H9 (cell line): ENCODE results near the gene CCDC38. TPM values are rescaled to one million over a fixed set of nuclear protein-coding genes. Genes with fewer than 3 reads are reported as not detected.

Experiments used
- DNase-seq: peaks from one replicate; pipeline ENCODE4 v3.0.0-alpha.2; 2017
- H2AFZ ChIP-seq: one replicate; pipeline ENCODE4 v1.6.1; 2013; ENCODE audit warnings: mild to moderate bottlenecking, low read length, control low read depth, moderate library complexity
- H2AK5ac ChIP-seq: 2 replicates; pipeline ENCODE4 v1.6.1; 2013; ENCODE audit warnings: low read length, control low read depth, mixed read lengths; ENCODE audit not compliant: insufficient read length
- H2BK120ac ChIP-seq: one replicate; pipeline ENCODE4 v1.6.1; 2013; ENCODE audit warnings: low read depth, mild to moderate bottlenecking, low read length, control low read depth, inconsistent platforms; ENCODE audit not compliant: poor library complexity, severe bottlenecking
- H2BK12ac ChIP-seq: 2 replicates; pipeline ENCODE4 v1.6.1; 2013; ENCODE audit warnings: low read length, control low read depth, mixed read lengths, low read depth; ENCODE audit not compliant: insufficient read length
- H2BK15ac ChIP-seq: 2 replicates; pipeline ENCODE4 v1.6.1; 2013; ENCODE audit warnings: low read depth, low read length, control low read depth
- H2BK20ac ChIP-seq: one replicate; pipeline ENCODE4 v1.6.1; 2013; ENCODE audit warnings: low read depth, mild to moderate bottlenecking, low read length, control low read depth, inconsistent platforms; ENCODE audit not compliant: poor library complexity, severe bottlenecking
- H2BK5ac ChIP-seq: 2 replicates; pipeline ENCODE4 v1.6.1; 2013; ENCODE audit warnings: low read length, control low read depth, mixed read lengths; ENCODE audit not compliant: insufficient read length
- H3K14ac ChIP-seq: 2 replicates; pipeline ENCODE4 v1.6.1; 2013; ENCODE audit warnings: low read length, control low read depth; ENCODE audit not compliant: insufficient read depth
- H3K18ac ChIP-seq: 2 replicates; pipeline ENCODE4 v1.6.1; 2013; ENCODE audit warnings: low read depth, mild to moderate bottlenecking, mixed read lengths, low read length, control low read depth; ENCODE audit not compliant: insufficient read length
- H3K23ac ChIP-seq: 2 replicates; pipeline ENCODE4 v1.6.1; 2013; ENCODE audit warnings: low read length, control low read depth, mixed read lengths, low read depth; ENCODE audit not compliant: insufficient read length
- H3K23me2 ChIP-seq: 2 replicates; pipeline ENCODE4 v1.6.1; 2013; ENCODE audit warnings: low read depth, mild to moderate bottlenecking, mixed read lengths, low read length, control low read depth; ENCODE audit not compliant: insufficient read length, poor library complexity, severe bottlenecking
- H3K27ac ChIP-seq: 2 replicates; pipeline ENCODE4 v1.5.1; 2013; ENCODE audit warnings: low read length, control low read depth, mixed read lengths, low read depth; ENCODE audit not compliant: insufficient read length
- H3K27me3 ChIP-seq: 2 replicates; pipeline ENCODE4 v1.6.1; 2013; ENCODE audit warnings: low read length, control low read depth, inconsistent platforms; ENCODE audit not compliant: insufficient read depth
- H3K4ac ChIP-seq: 2 replicates; pipeline ENCODE4 v1.6.1; 2013; ENCODE audit warnings: low read depth, mild to moderate bottlenecking, control low read depth, inconsistent platforms, low read length, moderate library complexity
- H3K4me1 ChIP-seq: 2 replicates; pipeline ENCODE4 v1.6.1; 2013; ENCODE audit warnings: low read length, control low read depth, inconsistent platforms; ENCODE audit not compliant: insufficient read depth
- H3K4me2 ChIP-seq: 2 replicates; pipeline ENCODE4 v1.6.1; 2013; ENCODE audit warnings: low read length, control low read depth, mixed read lengths; ENCODE audit not compliant: insufficient read length, insufficient read depth
- H3K56ac ChIP-seq: 2 replicates; pipeline ENCODE4 v1.6.1; 2013; ENCODE audit warnings: low read depth, mild to moderate bottlenecking, mixed read lengths, low read length, control low read depth; ENCODE audit not compliant: insufficient read length
- H3K79me1 ChIP-seq: 2 replicates; pipeline ENCODE4 v1.6.1; 2013; ENCODE audit warnings: low read depth, mild to moderate bottlenecking, moderate library complexity, low read length, control low read depth, inconsistent platforms; ENCODE audit not compliant: insufficient read depth, poor library complexity, severe bottlenecking
- H3K79me2 ChIP-seq: 2 replicates; pipeline ENCODE4 v1.6.1; 2013; ENCODE audit warnings: low read length, control low read depth, inconsistent platforms; ENCODE audit not compliant: insufficient read depth
- H3K9ac ChIP-seq: 2 replicates; pipeline ENCODE4 v1.6.1; 2013; ENCODE audit warnings: low read length, control low read depth, mixed read lengths; ENCODE audit not compliant: insufficient read length; ENCODE audit errors: extremely low read depth
- H3K9me3 ChIP-seq: one replicate; pipeline ENCODE4 v1.6.1; 2013; ENCODE audit warnings: low read depth, low read length, inconsistent platforms; ENCODE audit not compliant: control insufficient read depth
- H3T11ph ChIP-seq: one replicate; pipeline ENCODE4 v1.6.1; 2013; ENCODE audit warnings: mild to moderate bottlenecking, low read length, control low read depth, inconsistent platforms
- H4K20me1 ChIP-seq: one replicate; pipeline ENCODE4 v1.6.1; 2013; ENCODE audit not compliant: control insufficient read depth, insufficient read length, insufficient read depth
- H4K5ac ChIP-seq: 2 replicates; pipeline ENCODE4 v1.6.1; 2013; ENCODE audit warnings: low read depth, mild to moderate bottlenecking, mixed read lengths, low read length, control low read depth; ENCODE audit not compliant: insufficient read length
- H4K8ac ChIP-seq: replicated peaks from 2 replicates; pipeline ENCODE4 v1.6.1; 2013; ENCODE audit warnings: low read length, control low read depth, mixed read lengths, low read depth; ENCODE audit not compliant: insufficient read length
- H4K91ac ChIP-seq: 2 replicates; pipeline ENCODE4 v1.6.1; 2013; ENCODE audit warnings: low read depth, mild to moderate bottlenecking, moderate library complexity, mixed read lengths, low read length, control low read depth; ENCODE audit not compliant: insufficient read length
- H3K27ac Mint-ChIP-seq, 3 experiments: 2 replicates in 2 of 3; 3 replicates in 1 of 3; pipeline ENCODE4 v1.8.0; 2020 to 2021; ENCODE audit warnings: mixed read lengths in 3 of 3, mild to moderate bottlenecking in 1 of 3, moderate library complexity in 1 of 3
- H3K27me3 Mint-ChIP-seq: 2 replicates; pipeline ENCODE4 v1.8.0; 2021; ENCODE audit warnings: low read depth, mild to moderate bottlenecking, moderate library complexity, mixed read lengths
- H3K36me3 Mint-ChIP-seq, 3 experiments: 2 replicates in 2 of 3; 3 replicates in 1 of 3; pipeline ENCODE4 v1.8.0; 2020 to 2021; ENCODE audit warnings: low read depth in 3 of 3, mixed read lengths in 3 of 3; ENCODE audit not compliant: insufficient read depth in 1 of 3
- H3K4me1 Mint-ChIP-seq, 2 experiments: 2 replicates each; pipeline ENCODE4 v1.8.0; 2020; ENCODE audit warnings: mixed read lengths in 2 of 2
- H3K4me3 Mint-ChIP-seq, 2 experiments: 2 replicates in 1 of 2; 3 replicates in 1 of 2; pipeline ENCODE4 v1.8.0; 2020 to 2021; ENCODE audit warnings: mild to moderate bottlenecking in 2 of 2, mixed read lengths in 2 of 2, moderate library complexity in 1 of 2
- H3K9me3 Mint-ChIP-seq, 2 experiments: 2 replicates in 1 of 2; 3 replicates in 1 of 2; pipeline ENCODE4 v1.8.0; 2020; ENCODE audit warnings: mild to moderate bottlenecking in 2 of 2, mixed read lengths in 2 of 2, moderate library complexity in 1 of 2
- WGBS: extraction: QIAGEN DNeasy Blood & Tissue Kit; methylation state at CpG from one replicate; pipeline ENCODE4 v1.1.7; 2013; ENCODE audit warnings: missing lambda C conversion rate, low lambda C conversion rate, mixed read lengths; ENCODE audit not compliant: insufficient read length; ENCODE audit errors: extremely low coverage; 5-methylcytosine and 5-hydroxymethylcytosine counted together
- total RNA-seq: library from RNA; stranded (reverse); gene quantifications from 2 replicates; pipeline ENCODE4 v1.2.1, GENCODE V29; 2021
- TF ChIP-seq, protein P1 (sequence below): fragments of 200-600 bp; sonication (generic); conservative IDR thresholded peaks from 3 replicates; pipeline ENCODE4 v1.8.0; 2021; ENCODE audit warnings: antibody characterized with exemption, mild to moderate bottlenecking

Gene CCDC38
- total RNA-seq, 1 experiment from 2014 or later = not detected

DNA sequence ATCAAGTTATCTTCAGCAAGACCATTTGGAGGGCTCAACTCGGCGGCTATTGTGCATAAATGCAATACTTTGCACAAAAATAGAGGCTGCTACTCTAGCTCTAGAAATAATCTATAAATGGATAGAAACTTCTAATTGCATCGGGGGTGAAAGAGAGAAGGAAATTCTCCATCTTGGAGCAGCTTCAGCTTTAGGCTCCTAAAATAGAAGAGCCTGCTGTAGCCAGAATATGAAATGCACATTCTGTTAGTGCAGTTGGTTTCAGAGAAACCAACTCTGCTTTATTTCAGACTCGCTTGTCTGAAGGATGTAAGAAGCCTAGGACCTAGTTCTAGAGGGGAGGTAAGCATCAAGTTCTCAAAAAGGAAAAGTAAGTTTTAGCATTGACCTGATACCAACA is 45.6 kb downstream of the CCDC38 start:
- H3K79me1 ChIP-seq = no peaks in the 10 kb centered on the region
- no peaks in the 10 kb centered on the region for H3K9me3 ChIP-seq
- H3K79me2 ChIP-seq = no peaks in the 10 kb centered on the region
- no peak overlapping the region for H3K4me2 ChIP-seq
- DNase-seq = no peak
- no peak overlapping the region for H3K27ac ChIP-seq
- Mint-ChIP-seq H3K27ac (no peak overlapping the region), H3K4me3 (no peak overlapping the region), H3K27me3 (no peaks in the 10 kb centered on the region), H3K4me1 (no peaks in the 10 kb centered on the region), H3K36me3 (peaks cover 0 to 2% (median 0%) of the 10 kb centered on the region in 3 experiments; a peak in 1 of 7 replicates), H3K9me3 (peaks cover 0 to 2% of the 10 kb centered on the region in 2 experiments; a peak in 2 of 5 replicates)
- no peaks in the 10 kb centered on the region for H3K4me1 ChIP-seq
- H4K20me1 ChIP-seq = no peaks in the 10 kb centered on the region
- H2BK5ac ChIP-seq = no peak overlapping the region
- no peak overlapping the region for H2AFZ ChIP-seq
- H3K56ac ChIP-seq = no peak overlapping the region
- no peaks in the 10 kb centered on the region for H3K23me2 ChIP-seq
- no peak overlapping the region for H2BK12ac ChIP-seq
- TF ChIP-seq, protein P1, sequence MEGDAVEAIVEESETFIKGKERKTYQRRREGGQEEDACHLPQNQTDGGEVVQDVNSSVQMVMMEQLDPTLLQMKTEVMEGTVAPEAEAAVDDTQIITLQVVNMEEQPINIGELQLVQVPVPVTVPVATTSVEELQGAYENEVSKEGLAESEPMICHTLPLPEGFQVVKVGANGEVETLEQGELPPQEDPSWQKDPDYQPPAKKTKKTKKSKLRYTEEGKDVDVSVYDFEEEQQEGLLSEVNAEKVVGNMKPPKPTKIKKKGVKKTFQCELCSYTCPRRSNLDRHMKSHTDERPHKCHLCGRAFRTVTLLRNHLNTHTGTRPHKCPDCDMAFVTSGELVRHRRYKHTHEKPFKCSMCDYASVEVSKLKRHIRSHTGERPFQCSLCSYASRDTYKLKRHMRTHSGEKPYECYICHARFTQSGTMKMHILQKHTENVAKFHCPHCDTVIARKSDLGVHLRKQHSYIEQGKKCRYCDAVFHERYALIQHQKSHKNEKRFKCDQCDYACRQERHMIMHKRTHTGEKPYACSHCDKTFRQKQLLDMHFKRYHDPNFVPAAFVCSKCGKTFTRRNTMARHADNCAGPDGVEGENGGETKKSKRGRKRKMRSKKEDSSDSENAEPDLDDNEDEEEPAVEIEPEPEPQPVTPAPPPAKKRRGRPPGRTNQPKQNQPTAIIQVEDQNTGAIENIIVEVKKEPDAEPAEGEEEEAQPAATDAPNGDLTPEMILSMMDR = no peak
- no peak overlapping the region for H3K23ac ChIP-seq
- H3K14ac ChIP-seq = no peak overlapping the region
- no peak overlapping the region for H3K9ac ChIP-seq
- H3K4ac ChIP-seq = no peak overlapping the region
- H3K27me3 ChIP-seq = no peaks in the 10 kb centered on the region
- no peak overlapping the region for H4K91ac ChIP-seq
- no peak overlapping the region for H3T11ph ChIP-seq
- H2BK15ac ChIP-seq = no peak overlapping the region
- H2BK120ac ChIP-seq = no peak overlapping the region
- H2BK20ac ChIP-seq = no peak overlapping the region
- no peak overlapping the region for H2AK5ac ChIP-seq
- WGBS = no CpG with 5 or more reads among the region's 4 CpGs
- no peak overlapping the region for H4K5ac ChIP-seq
- H3K18ac ChIP-seq = no peak overlapping the region
- H4K8ac ChIP-seq = no peak overlapping the region
